ENCODE measurements around the gene SIGLEC12.

Gene SIGLEC12

DNA sequence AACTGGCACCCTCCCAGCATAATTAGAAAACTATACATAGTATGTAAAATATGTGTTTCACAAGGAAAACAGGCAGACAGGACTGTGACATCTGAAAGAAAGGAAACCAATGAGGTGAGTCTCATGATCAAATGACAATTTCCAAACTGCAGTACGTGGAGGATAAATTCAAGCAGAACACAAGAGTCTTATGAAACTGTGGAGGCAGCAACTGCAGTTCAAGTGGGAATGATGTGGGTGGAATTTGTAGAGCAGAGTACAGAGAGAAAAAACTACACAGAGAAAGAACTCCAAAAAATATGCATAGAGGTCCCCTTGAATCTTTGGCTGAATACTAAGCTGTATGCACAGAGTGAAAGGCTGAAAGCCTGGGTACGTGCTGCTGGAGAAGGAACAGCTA lies 20.2 kb upstream of the SIGLEC12 start:
- H3K4me3 ChIP-seq (ENCODE audit: control insufficient read depth, low read depth, low read length) = no peak overlapping the region
- TF ChIP-seq, protein P1, sequence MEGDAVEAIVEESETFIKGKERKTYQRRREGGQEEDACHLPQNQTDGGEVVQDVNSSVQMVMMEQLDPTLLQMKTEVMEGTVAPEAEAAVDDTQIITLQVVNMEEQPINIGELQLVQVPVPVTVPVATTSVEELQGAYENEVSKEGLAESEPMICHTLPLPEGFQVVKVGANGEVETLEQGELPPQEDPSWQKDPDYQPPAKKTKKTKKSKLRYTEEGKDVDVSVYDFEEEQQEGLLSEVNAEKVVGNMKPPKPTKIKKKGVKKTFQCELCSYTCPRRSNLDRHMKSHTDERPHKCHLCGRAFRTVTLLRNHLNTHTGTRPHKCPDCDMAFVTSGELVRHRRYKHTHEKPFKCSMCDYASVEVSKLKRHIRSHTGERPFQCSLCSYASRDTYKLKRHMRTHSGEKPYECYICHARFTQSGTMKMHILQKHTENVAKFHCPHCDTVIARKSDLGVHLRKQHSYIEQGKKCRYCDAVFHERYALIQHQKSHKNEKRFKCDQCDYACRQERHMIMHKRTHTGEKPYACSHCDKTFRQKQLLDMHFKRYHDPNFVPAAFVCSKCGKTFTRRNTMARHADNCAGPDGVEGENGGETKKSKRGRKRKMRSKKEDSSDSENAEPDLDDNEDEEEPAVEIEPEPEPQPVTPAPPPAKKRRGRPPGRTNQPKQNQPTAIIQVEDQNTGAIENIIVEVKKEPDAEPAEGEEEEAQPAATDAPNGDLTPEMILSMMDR (conservative IDR thresholded peaks at IDR 0.05; ENCODE audit: control insufficient read depth, insufficient read depth, low read depth, low read length) = no peak
- DNase-seq (ENCODE audit: low read depth) = no peak

GRCh38 chr19:51521357-51521756 lies 19.8 kb upstream of the SIGLEC12 start:
- TF ChIP-seq, protein P1 (conservative IDR thresholded peaks at IDR 0.05; ENCODE audit: control insufficient read depth, insufficient read depth, low read depth, low read length) = no peak
- H3K4me3 ChIP-seq (ENCODE audit: control insufficient read depth, low read depth, low read length) = no peak overlapping the region
- no peak for DNase-seq (ENCODE audit: low read depth)

DNA sequence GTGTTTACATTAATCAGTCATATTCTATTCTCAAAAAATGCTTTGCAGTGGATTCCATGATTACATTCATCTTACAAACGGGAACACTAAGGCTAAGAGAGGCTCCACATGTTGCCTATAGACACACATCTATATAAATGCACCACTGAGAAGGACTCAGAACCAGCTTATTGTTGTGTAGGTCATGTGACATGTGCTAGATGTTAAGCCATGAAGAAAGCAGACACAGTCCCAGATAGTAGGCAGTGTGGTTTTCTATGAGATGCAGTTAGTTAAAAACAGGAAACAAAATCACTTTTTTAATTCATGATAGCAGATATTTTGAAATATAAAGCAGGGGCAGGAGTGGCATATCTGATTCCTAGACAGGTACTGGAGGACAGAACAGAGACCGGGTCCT lies 19.1 kb upstream of the SIGLEC12 start:
- no peak for DNase-seq (ENCODE audit: low read depth)
- H3K4me3 ChIP-seq (ENCODE audit: control insufficient read depth, low read depth, low read length) = no peak overlapping the region
- TF ChIP-seq, protein P1 (conservative IDR thresholded peaks at IDR 0.05; ENCODE audit: control insufficient read depth, insufficient read depth, low read depth, low read length) = no peak

- TF ChIP-seq, protein P1 (conservative IDR thresholded peaks at IDR 0.05; ENCODE audit: control insufficient read depth, insufficient read depth, low read depth, low read length) = peak; percentile 74
- H3K4me3 ChIP-seq (ENCODE audit: control insufficient read depth, low read depth, low read length) = no peak overlapping the region
- DNase-seq (ENCODE audit: low read depth) = peak; percentile 57
Observed at GRCh38 chr19:51514866-51515481, 13.4 kb upstream of the SIGLEC12 start.

DNA sequence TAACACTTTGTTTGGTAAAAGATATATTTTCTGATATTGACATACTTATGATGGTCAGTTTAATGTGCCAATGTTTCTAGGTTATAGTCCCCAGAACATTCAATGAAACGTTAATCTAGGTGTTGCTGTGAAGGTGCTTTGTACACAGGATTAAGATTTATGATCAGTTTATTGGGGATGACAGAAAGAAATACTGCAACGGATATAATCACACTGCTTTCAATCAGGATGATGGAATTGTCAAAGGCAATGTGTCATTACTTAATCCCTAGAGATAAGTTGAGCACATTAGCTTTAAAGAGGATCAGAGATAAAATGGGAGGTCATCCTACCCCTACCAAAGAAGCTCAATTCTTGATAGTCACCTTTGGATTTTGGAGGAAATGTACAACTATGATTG lies 12.4 kb upstream of the SIGLEC12 start:
- no peak overlapping the region for H3K4me3 ChIP-seq (ENCODE audit: control insufficient read depth, low read depth, low read length)
- TF ChIP-seq, protein P1 (conservative IDR thresholded peaks at IDR 0.05; ENCODE audit: control insufficient read depth, insufficient read depth, low read depth, low read length) = no peak
- no peak for DNase-seq (ENCODE audit: low read depth)

GRCh38 chr19:51511353-51511752 lies 9.8 kb upstream of the SIGLEC12 start:
- TF ChIP-seq, protein P1 (conservative IDR thresholded peaks at IDR 0.05; ENCODE audit: control insufficient read depth, insufficient read depth, low read depth, low read length) = peak; percentile 25
- peak; percentile 15 for DNase-seq (ENCODE audit: low read depth)
- no peak overlapping the region for H3K4me3 ChIP-seq (ENCODE audit: control insufficient read depth, low read depth, low read length)
